HG03520 (cell line): ENCODE results near the gene DMD.
"Not testable (repeated sequence)": the region's sequence is repeated elsewhere in the genome, so short reads cannot be mapped to it uniquely, and the experiment has no call there.

Experiments used
- ATAC-seq: cut with Tn5 transposase; IDR thresholded peaks from one replicate; pipeline ENCODE4 v1.9.1; 2021; ENCODE audit warnings: mild to moderate bottlenecking, moderate library complexity; ENCODE audit not compliant: unreplicated experiment

The DMD gene

GRCh38 chrX:32644476-32645245 is 566.7 kb downstream of the DMD start:
- no peak for ATAC-seq

DNA sequence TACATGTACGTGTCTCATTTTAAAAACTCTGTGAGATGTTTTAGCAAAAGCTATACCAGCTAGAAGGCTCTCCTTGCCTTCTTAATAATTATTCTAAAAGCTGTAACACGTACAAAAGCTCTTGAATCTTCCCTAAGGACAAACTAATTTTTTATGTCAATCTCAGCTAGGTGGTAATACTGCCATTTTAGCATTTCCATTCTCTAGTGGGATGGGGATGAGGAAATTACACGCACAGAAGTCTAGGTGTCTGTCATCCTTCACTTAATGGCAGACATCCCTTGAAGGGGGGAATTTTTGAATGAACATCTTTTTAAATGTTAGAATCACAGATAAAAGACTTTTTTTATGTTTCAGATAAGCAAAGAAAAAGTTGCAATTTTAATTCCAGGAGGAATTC is 569.1 kb downstream of the DMD start:
- ATAC-seq: no peak

DNA sequence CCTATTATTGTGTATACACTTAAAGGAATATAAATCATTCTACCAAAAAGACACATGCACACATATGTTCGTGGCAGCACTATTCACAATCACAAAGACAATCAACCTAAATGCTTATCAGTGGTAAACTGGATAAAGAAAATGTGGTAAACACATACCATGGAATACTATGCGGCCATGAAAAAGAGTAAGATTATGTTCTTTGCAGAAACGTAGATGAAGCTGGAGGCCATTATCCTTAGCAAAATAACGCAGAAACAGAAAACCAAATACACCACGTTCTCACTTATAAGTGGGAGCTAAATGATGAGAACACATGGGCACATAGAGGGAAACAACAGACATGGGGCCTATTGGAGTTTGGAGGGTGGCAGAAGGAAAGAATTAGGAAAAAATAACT is 593.2 kb downstream of the DMD start:
- no peak for ATAC-seq

DNA sequence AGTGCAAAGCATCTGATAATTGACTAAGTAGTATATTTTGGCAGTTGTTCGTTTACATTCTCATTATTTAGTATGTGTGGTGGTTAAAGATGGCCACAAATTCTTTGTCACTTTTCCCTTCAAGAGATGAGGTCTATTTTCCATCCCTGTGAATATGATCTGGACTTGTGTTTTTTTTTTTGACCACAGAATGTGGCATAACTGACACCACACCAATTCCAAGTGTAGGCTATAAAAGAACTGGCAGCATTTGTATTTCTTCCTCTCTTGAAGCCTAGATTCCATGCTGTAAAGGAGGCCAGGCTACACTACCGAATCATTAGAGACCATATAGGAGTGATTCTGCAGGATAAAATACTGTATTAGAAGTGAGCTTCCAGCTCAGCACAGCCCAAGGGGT is 596.6 kb downstream of the DMD start:
- ATAC-seq: no peak

DNA sequence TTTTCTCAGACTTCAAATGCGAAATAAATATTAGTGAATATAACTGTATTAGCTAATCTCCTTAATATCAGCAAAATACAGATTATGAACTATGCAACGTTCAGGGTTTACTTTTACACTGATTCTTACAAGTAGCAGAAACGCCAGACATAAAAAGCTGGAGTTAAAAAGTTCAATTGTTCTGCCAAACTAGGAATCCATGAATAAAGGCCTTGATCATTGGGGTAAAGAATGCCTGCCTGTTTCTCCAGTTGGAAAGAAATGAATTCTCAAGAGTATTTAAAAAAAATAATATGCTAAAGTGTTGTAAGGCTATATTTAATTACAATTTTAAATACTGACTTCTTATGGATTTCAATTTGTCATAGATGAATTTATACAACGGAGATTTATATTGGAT is 612.2 kb downstream of the DMD start:
- no peak for ATAC-seq

DNA sequence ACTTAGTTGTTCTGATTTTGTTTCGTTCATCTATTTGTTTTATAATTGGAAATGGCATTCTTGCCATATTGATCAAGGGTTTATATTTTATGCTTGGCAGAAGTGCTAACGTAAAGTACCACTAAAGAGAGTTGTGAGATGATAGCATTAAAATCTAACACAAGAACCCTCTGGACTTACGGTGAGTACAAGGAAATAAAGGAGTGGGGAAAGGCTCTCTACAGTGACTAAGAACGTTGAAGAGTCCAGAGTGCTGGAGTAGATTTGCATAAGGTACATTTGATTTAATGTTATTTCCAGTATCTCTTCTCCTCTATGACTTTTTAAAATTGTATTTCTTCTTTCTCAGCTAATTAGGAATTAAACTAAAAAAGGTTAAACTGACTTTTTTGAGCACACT is 612.6 kb downstream of the DMD start:
- no peak for ATAC-seq

- ATAC-seq: no peak
Observed at GRCh38 chrX:32597777-32598176, 613.6 kb downstream of the DMD start.

DNA sequence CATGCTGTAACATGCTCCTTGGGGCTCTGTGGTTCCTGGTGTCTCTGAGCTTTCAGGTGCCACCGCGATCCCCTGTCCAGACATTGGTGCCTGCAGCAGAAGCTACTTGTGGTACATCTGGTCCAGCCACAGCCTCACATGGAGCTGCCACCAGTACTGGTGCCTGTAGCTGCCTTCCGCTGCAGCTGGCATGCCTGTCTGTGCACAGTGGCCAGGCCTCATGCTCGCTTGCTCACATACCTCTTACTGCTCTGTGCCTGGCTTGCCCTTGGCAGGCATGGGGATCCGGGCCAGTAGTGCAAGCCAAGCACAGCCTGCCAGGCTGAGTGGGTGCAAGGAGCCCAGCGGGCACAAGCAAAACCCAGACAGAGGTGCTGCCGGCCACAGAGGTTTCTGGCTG is 618.6 kb downstream of the DMD start:
- no peak for ATAC-seq

DNA sequence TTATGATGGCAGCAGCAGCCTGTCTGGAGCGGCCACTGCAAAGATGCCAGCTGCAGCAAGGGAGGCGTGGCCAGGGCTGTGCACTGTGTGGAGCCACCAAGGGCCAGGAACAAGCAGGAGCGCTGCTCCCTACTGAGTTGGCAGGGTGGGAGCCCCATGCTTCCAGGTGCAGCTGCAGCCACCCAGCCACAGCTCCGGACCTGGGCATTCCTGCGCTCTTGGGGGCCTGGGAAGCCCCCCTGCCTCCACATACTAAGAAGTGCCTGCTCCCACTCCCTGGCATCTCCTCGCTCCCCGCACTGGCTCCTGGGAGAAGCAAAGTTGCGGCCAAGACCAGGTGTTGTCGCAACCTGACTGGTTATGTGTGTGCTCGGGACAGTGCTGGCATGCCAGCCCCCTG is 619.8 kb downstream of the DMD start:
- no peak for ATAC-seq

DNA sequence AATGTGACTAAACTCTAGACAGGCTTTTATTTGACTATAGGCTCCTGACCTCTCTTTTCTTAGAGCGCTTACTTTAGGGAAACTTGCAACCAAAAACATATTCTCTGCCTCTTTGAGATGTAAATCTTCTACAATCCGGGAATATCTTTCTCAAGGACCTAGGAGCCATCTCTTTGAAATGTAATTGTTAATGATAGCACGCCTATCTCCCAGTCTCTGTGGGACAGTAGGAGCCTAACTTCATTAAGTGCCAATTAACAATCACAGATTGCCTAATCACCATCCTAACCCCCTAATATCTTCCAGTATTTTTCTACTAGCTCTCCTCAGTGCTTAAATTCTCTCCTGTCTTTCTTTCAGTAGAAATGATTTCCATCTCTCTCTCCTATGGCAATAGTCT is 628.6 kb downstream of the DMD start:
- no peak for ATAC-seq

GRCh38 chrX:32576885-32577284 is 634.5 kb downstream of the DMD start:
- no peak for ATAC-seq

DNA sequence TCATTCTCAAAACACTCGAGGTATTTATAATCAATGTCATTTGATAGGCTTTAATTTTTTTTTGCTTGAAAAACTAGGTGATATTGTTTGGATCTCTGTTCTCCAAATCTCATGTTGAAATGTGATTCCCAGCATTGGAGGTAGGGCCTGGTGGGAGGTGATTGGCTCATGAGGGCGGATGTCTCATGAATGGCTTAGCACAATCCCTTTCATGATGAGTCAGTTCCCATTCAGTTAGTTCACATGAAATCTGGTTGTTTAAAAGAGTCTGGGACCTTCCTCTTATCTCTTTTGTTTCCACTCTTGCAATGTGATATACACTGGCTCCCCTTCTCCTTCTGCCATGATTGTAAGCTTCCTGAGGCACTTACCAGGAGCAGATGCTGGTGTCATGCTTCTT is 638.7 kb downstream of the DMD start:
- ATAC-seq: no peak

GRCh38 chrX:32571579-32571978 is 639.8 kb downstream of the DMD start:
- ATAC-seq: no peak

- no peak for ATAC-seq
Observed at GRCh38 chrX:32562261-32562660, 649.1 kb downstream of the DMD start.

DNA sequence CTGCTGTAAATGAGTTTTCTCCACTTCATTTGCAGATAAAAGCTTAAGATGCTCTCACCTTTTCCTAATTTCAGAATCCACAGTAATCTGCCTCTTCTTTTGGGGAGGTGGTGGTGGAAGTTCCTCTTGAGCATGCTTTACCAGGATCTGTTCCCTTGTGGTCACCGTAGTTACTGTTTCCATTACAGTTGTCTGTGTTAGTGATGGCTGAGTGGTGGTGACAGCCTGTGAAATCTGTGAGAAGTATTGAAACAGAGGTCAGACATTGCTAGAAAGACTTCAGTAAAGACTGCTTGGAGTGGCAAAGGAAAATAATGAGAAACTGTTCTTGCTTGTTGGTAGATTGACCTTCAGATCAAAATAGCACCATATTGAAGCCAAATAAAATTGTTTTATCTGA is 666.2 kb downstream of the DMD start:
- ATAC-seq: no peak

- ATAC-seq: no peak
Observed at GRCh38 chrX:32538554-32538953, 672.8 kb downstream of the DMD start.

GRCh38 chrX:32533848-32534247 is 677.5 kb downstream of the DMD start:
- peak; percentile 84 for ATAC-seq

- no peak for ATAC-seq
Observed at GRCh38 chrX:32532262-32532661, 679.1 kb downstream of the DMD start.

- ATAC-seq: no peak
Observed at GRCh38 chrX:32530802-32531403, 680.4 kb downstream of the DMD start.

- not testable (repeated sequence) for ATAC-seq
Observed at GRCh38 chrX:32528451-32528850, 682.9 kb downstream of the DMD start.

DNA sequence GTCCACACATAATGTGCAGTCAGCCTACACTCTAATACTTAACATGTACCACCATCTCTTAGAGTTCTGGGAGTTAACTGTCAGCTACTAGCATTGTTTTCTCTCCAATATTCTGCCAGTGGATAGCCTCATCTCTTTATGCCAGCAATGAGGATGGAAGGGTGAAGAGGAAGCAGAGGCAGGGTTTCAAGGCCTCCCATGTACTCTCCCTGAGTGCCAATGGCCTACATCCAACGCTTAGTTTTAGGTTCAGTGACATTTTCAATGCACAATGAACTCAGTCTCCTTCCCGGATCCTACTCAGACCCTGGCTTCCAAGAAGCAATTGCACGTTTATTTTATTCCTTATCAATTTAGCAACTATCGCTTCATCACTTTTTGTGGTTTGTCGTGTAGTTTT is 686.1 kb downstream of the DMD start:
- ATAC-seq: no peak

DNA sequence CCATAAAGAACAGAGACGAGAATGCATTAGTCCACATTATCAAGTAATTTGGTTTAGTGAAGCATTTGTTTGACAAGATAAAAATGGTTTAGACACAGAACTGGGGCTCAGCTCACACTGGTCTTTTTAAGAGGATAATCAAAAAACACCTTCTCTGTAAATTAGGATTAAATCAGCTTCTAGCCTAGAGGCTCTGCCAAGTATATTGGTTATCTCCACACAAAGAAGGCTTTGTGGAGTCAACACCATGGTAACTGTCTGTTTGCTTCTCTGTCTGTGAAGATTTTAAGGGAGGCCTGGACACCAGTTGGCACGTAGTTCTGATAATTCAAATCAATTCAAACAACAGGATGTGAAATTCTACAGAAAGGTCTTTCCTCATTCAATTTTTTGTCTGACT is 687.0 kb downstream of the DMD start:
- no peak for ATAC-seq

DNA sequence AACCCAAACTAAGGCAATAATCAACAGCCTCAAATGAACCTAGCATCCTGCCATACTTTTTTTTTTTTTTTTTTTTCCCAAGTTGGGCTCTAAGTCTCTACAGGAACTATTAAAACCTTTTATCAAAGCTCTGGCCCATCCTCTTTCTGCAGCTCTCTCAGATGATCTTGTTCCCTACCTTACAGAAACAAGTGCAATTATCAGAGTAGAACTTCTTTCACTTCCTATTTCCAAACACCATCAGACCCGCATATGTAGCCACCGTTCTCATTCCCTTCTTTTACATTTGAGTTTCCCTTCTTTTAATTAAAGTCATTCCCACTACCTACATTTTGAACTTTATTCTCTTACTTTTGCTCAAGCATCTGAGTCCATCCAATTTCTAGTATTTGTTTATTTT is 690.6 kb downstream of the DMD start:
- ATAC-seq: no peak
